ENCODE measurements around the gene FYN. TPM values are rescaled to one million over a fixed set of nuclear protein-coding genes. Genes with fewer than 3 reads are reported as not detected.
"Not testable (repeated sequence)": the region's sequence is repeated elsewhere in the genome, so short reads cannot be mapped to it uniquely, and the experiment has no call there.

The FYN gene
- total RNA-seq, 1 donor from 2014 or later = 130 TPM

DNA sequence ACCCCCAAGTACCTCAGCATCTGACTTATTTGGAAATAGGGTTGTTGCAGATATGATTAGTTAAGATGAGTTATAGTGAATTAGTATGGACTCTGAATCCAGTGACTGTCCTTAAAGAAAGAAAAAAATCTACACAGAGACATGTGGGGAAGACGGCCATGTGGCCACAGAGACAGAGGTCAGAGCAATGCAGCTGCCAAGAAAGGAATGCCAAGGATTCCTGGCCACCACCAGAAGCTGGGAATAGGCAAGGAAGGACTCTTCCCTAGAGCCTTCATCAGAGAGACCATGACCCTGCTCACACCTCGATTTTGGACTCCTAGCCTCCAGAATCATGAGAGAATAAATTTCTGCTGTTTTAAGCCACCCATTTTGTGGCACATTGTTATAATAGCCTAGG is 81.8 kb downstream of the FYN start:
- intact Hi-C loops (cut with DNase I) = no loop called here
- Histone ChIP-seq H3K36me3 (no peaks in the 10 kb centered on the region), H3K4me3 (no peak overlapping the region), H3K9me3 (no peaks in the 10 kb centered on the region), H3K4me1 (peaks cover 52% of the 10 kb centered on the region), H3K27me3 (no peaks in the 10 kb centered on the region), H3K27ac (no peak overlapping the region)
- no peak for DNase-seq (ENCODE audit: extremely low spot score in 2 of 2)
- TF ChIP-seq, protein P1, sequence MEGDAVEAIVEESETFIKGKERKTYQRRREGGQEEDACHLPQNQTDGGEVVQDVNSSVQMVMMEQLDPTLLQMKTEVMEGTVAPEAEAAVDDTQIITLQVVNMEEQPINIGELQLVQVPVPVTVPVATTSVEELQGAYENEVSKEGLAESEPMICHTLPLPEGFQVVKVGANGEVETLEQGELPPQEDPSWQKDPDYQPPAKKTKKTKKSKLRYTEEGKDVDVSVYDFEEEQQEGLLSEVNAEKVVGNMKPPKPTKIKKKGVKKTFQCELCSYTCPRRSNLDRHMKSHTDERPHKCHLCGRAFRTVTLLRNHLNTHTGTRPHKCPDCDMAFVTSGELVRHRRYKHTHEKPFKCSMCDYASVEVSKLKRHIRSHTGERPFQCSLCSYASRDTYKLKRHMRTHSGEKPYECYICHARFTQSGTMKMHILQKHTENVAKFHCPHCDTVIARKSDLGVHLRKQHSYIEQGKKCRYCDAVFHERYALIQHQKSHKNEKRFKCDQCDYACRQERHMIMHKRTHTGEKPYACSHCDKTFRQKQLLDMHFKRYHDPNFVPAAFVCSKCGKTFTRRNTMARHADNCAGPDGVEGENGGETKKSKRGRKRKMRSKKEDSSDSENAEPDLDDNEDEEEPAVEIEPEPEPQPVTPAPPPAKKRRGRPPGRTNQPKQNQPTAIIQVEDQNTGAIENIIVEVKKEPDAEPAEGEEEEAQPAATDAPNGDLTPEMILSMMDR (IDR thresholded peaks at IDR 0.05) = no peak
- TF ChIP-seq POLR2A (IDR thresholded peaks at IDR 0.05) = no peak
- no peak for TF ChIP-seq POLR2AphosphoS5 (IDR thresholded peaks at IDR 0.05; ENCODE audit: insufficient read depth in 1 of 2, low read depth in 1 of 2)

DNA sequence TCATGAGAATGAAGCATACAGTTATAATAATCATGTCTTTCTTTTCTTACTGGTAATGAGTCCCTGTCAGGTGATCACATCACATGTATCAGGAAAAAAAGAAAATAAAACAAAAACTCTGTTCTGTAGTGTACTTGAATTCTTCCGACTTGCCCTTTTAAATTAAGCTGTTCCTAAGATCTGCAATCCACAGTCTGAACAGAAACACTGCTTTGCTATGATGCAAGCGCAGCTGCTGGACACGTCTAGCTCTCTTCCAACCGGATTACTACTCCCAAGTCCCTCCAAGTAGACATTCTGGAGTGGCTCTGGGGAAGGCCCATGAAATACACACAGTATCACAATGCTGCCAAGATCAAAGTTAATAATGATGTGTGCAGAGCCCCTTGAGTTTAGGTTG is 83.7 kb downstream of the FYN start:
- Histone ChIP-seq H3K9me3 (no peaks in the 10 kb centered on the region), H3K27ac (peak overlapping the region; percentile 13), H3K36me3 (no peaks in the 10 kb centered on the region), H3K27me3 (no peaks in the 10 kb centered on the region), H3K4me3 (no peak overlapping the region), H3K4me1 (peaks cover 49% of the 10 kb centered on the region)
- TF ChIP-seq POLR2AphosphoS5 (IDR thresholded peaks at IDR 0.05; ENCODE audit: insufficient read depth in 1 of 2, low read depth in 1 of 2) = no peak
- intact Hi-C loops (cut with DNase I) = no loop called here
- DNase-seq (ENCODE audit: extremely low spot score in 2 of 2) = no peak

DNA sequence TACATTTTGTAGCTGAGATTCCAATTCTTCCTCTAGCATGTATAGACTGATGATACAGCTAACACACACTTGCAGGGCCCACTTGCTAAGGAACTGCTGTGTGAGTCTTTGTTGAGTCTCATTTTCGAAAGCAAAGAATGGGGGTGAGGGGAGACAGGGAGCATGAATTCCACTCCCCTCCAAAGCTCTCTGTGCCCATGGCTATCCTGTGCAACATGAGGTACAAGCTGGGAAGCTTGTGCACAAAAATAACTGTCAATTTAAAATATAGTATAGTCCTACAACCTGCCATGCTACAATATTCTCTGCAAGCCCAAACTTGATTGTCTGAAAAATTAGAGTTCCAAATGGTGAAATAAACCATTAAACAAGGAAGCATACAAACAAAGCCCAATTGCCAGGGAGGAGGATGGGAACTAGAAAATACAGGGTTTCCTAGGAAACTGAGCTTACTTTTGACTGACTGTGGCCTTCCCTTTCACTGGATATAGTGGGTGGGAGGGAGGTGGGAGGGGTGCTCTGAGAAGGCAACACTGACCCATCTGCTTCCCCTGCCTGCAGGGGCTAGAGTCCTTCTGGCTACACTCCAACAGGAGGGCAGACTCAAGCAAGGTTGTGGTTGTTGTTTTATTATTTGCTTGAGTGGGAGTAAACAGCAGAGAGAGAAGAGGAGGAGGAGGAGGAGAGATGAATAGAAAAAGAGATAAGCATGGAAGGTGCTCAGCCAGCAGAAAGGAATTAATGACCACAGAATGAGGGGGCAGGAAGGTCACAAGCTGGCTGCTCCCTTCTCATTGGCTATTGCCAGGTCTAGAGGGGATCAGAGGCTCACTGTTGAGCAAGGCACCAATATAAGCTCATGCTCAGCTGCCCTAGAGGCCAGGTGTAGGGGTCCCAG is 84.6 kb downstream of the FYN start:
- intact Hi-C loops (cut with DNase I) = no loop called here
- H3K9me3 ChIP-seq = no peaks in the 10 kb centered on the region
- H3K4me3 ChIP-seq = no peak overlapping the region
- H3K4me1 ChIP-seq = peaks cover 51% of the 10 kb centered on the region
- peak overlapping the region; percentile 13 for H3K27ac ChIP-seq
- H3K36me3 ChIP-seq = no peaks in the 10 kb centered on the region
- TF ChIP-seq, protein P1 (IDR thresholded peaks at IDR 0.05) = no peak
- TF ChIP-seq POLR2A (IDR thresholded peaks at IDR 0.05) = no peak
- TF ChIP-seq POLR2AphosphoS5 (IDR thresholded peaks at IDR 0.05; ENCODE audit: insufficient read depth in 1 of 2, low read depth in 1 of 2) = no peak
- no peak for DNase-seq (ENCODE audit: extremely low spot score in 2 of 2)
- no peaks in the 10 kb centered on the region for H3K27me3 ChIP-seq

DNA sequence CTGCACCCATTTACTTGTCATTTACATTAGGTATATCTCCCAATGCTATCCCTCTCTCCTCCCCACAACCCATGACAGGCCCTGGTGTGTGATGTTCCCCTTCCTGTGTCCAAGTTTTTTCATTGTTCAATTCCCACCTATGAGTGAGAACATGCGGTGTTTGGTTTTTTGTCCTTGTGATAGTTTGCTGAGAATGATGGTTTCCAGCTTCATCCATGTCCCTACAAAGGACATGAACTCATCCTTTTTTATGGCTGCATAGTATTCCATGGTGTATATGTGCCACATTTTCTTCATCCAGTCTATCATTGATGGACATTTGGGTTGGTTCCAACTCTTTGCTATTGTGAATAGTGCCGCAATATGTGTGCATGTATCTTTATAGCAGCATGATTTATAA is 87.1 kb downstream of the FYN start:
- intact Hi-C loops (cut with DNase I); DNase-seq (ENCODE audit: extremely low spot score in 2 of 2); H3K9me3 ChIP-seq; H3K27me3 ChIP-seq; H3K27ac ChIP-seq; H3K36me3 ChIP-seq; H3K4me3 ChIP-seq: not testable (repeated sequence)
- H3K4me1 ChIP-seq = peaks cover 63% of the 10 kb centered on the region

DNA sequence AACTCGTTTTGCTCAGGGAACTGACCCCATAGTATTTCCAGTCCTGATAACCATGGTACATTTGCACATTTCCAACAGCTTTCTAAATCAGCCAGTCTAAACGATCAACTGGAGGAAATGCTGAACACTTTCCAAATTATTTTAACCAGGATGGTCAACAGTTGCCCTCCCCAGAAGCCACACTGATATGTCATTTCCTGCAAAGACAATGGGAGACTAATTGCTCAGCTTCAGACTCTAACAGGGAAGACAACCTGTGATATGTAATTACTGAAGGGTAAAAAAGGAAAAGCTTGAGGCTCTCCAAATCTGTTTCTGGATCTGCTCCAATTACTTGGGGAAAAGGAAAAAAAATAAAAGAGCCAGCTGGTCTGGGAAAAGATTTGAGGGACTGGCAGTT is 88.8 kb downstream of the FYN start:
- TF ChIP-seq POLR2A (IDR thresholded peaks at IDR 0.05) = no peak
- peak in 1 of 2 donors; percentile 57 for TF ChIP-seq POLR2AphosphoS5 (IDR thresholded peaks at IDR 0.05; ENCODE audit: insufficient read depth in 1 of 2, low read depth in 1 of 2)
- TF ChIP-seq, protein P1 (IDR thresholded peaks at IDR 0.05) = no peak
- Histone ChIP-seq H3K36me3 (no peaks in the 10 kb centered on the region), H3K4me3 (no peak overlapping the region), H3K27ac (no peak overlapping the region), H3K4me1 (peaks cover 57% of the 10 kb centered on the region), H3K27me3 (no peaks in the 10 kb centered on the region), H3K9me3 (no peaks in the 10 kb centered on the region)
- no peak for DNase-seq (ENCODE audit: extremely low spot score in 2 of 2)
- intact Hi-C loops (cut with DNase I) = no loop called here

DNA sequence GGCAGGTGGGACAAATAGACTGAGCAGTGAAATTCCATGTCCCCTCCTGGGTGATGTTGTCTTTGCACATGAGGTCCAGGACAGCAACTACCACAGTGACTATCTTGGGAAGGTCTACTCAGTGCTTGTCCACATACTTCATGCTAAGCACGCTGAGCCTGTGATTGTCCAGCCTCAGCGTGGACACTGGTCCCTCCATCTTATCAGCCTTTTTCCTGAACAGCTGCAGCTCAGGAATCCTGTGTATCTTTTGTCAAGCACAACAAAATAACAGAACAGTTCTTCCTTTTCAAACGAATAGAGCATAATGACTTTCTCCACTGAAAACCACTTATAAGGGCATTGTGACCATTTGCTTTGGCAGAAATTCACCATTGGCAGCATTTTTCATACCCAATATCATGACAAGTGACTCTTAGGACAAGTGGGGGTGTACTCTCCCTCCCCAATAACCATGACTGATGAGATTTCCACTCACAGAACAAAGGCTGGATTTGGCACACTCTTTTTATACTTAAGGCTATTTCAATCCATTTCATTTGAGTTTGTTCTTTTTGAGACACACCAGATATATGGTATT is 90.3 kb downstream of the FYN start:
- Histone ChIP-seq H3K4me3 (no peak overlapping the region), H3K36me3 (no peaks in the 10 kb centered on the region), H3K27ac (no peak overlapping the region), H3K4me1 (peaks cover 48% of the 10 kb centered on the region), H3K9me3 (no peaks in the 10 kb centered on the region), H3K27me3 (no peaks in the 10 kb centered on the region)
- intact Hi-C loops (cut with DNase I) = no loop called here
- TF ChIP-seq POLR2AphosphoS5 (IDR thresholded peaks at IDR 0.05; ENCODE audit: insufficient read depth in 1 of 2, low read depth in 1 of 2) (no peak), POLR2A (IDR thresholded peaks at IDR 0.05) (no peak)
- TF ChIP-seq, protein P1 (IDR thresholded peaks at IDR 0.05) = no peak
- DNase-seq (ENCODE audit: extremely low spot score in 2 of 2) = no peak

Data from vagina (tissue), 2 donors.